ENCODE data around the gene CDHR4. TPM values are rescaled to one million over a fixed set of nuclear protein-coding genes. Genes with fewer than 3 reads are reported as not detected.
"Not testable (repeated sequence)": the region's sequence is repeated elsewhere in the genome, so short reads cannot be mapped to it uniquely, and the experiment has no call there.

Gene CDHR4
- polyA plus RNA-seq, 4 donors = 0.16 TPM; not detected in 3

DNA sequence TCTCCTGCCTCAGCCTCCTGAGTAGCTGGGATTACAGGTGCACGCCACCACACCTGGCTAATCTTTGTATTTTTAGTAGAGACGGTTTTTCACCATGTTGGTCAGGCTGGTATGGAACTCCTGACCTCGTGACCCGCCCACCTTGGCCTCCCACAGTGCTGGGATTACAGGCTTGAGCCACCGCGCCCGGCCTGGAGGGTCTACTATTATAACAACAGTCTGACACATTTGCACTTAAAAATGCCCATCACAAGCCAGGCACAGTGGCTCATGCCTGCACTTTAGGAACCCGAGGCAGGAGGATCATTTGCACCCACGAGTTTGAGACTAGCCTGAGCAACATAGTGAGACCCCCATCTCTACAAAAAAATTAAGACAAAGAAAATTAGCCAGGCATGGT lies 17.4 kb downstream of the CDHR4 start:
- not testable (repeated sequence) for DNase-seq (ENCODE audit: low read depth in 4 of 4, low spot score in 2 of 4)

DNA sequence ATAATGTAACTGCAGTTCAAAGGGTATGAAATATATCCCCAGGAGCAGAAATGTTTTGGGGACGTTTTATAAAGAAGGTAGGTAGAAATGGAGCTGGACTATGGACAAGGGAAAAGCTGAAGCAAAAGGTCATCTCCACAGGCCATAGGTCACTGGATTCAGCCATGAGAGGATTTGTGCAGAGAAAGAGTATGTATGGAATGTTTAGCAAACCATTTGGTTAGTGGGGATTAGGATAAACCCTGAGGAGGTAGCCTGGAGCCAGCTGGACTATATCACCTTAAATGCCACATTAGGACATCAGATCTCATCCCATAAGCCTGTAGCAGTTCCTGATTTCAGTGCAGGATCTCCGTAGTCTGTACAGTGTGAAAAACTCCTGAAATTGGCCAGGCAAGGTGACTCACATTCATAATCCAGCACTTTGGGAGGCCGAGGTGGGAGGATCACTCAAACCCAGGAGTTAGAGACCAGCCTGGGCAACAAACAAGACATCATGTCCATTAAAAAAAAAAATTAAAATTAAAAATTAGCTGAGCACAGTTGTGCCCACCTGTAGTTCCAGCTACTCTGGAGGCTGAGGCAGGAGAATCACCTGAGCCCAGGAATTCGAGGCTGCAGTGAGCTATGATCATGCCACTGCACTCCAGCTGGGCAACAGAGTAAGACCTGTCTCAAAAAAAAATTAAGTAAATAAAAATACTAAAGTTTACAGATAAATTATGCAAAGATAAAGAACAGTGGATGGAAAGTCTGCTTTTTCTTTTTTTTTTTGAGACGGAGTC lies 18.1 kb downstream of the CDHR4 start:
- no peak for DNase-seq (ENCODE audit: low read depth in 4 of 4, low spot score in 2 of 4)

DNA sequence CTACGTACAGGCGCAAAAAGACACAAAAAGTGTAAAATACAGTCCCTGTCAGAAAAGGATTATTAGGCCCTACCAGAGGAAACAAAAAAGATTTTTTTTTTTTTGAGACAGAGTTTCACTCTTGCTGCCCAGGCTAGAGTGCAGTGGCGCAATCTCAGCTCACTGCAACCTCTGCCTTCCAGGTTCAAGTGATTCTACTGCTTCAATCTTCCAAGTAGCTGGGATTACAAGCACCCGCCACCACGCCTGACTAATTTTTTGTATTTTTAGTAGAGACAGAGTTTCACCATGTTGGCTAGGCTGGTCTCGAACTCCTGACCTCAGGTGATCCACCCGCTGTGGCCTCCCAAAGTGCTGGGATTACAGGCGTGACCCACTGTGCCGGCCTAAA lies 18.7 kb downstream of the CDHR4 start:
- DNase-seq (ENCODE audit: low read depth in 4 of 4, low spot score in 2 of 4) = not testable (repeated sequence)

DNA sequence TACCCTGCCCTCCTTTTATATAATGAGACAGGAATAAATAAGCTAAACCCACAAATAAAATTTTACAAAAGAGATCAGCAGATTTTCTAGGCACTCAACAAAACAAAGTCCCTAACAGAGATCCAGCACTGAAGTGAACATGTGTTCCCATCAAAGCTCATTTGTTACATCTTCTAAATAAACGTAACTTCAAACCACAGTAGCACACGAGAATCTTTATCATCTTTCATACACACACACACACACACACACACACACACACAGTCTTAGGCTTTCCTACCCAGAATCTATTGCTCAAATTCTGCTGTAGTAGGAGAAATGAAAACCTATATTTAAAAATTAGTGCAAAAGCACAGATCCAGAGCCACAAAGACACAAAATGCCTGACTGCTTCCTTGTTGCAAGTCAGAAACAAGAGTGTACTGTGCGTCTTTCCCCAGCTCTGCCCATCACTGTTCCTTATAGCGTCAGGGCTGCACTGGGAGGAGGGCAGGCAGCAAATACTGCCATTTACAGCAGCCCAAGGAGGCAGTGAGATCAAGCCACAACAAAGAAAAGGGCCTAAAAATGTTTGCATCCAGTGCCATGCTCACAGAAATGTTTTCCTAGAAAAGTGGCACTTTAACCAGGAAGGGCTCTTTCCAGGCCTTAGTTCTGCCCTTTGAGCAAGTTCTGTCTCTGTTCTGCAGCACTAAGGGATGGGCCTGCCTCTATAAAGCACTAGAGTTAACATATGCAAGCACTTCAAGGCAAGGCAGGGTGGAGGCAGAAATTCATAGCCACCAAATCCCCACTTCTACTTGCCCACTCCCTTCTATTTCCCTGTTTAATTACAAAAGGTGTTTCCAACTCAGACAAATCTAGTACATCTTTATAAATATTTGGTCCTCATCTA lies 19.3 kb downstream of the CDHR4 start:
- DNase-seq (ENCODE audit: low read depth in 4 of 4, low spot score in 2 of 4) = no peak

DNA sequence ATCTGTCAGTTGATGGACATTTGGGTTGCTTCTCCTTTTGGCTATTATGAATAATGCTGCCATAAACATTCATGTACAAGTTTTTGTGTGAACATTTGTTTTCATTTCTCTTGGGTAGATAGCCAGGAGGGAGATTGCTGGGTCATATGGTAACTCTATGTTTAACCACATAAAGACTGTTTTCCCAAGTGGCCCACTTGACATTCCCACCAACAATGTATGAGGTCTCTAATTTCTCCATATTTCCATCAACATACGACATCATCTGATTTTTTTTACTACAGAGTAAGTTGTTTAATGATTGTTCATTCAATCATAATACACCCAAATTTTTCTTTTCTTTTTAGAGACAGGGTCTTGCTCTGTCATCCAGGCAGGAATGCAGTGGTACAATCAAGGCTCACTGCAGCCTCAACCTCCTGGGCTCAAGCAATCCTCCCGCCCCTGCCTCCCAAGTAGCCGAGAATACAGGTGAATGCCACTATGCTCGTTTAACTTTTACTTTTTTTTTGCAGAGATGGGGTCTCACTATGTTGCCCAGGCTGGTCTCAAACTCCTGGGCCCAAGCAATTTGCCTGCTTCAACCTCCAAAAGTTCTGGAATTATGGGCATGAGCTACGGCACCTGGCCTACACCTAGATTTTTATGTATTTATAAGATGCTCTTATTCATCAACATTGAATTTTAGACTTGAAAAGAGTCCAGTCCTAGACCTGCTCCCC lies 20.2 kb downstream of the CDHR4 start:
- no peak for DNase-seq (ENCODE audit: low read depth in 4 of 4, low spot score in 2 of 4)

DNA sequence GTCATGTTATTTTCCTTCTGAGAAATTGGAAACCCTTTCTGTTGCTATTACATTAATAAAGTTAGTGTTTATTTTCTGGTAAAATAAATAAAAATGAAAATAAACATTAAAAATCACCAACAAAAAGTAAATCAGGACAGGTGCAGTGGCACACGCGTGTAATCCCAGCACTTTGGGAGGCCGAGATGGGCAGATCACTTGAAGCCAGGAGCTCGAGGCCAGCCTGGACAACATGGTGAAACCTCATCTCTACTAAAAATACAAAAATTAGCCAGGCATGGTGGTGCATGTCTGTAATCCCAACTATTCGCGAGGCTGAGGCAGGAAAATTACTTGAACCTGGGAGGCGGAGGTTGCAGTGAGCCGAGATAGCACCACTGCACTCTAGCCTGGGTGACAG lies 23.6 kb downstream of the CDHR4 start:
- DNase-seq (ENCODE audit: low read depth in 4 of 4, low spot score in 2 of 4) = not testable (repeated sequence)

DNA sequence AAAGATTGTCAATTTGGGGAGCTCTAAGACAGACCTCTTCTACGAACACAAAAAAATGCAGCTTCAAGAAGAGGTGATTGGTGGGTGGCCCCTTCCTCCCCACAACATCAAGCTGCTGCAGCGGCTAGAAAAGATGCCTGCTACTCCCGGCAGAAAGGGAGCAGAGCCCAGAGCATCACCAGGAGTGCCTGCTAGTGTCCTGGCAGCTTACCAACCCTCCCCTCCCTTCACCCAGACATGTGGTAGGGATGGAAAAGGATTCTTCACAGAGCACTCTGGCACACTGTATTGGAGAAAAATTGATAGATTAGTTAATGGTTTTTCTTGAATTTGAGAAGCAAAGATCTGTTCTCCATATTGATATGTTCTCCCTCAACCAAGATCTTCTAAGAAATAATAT lies 24.1 kb downstream of the CDHR4 start:
- DNase-seq (ENCODE audit: low read depth in 4 of 4, low spot score in 2 of 4) = no peak

DNA sequence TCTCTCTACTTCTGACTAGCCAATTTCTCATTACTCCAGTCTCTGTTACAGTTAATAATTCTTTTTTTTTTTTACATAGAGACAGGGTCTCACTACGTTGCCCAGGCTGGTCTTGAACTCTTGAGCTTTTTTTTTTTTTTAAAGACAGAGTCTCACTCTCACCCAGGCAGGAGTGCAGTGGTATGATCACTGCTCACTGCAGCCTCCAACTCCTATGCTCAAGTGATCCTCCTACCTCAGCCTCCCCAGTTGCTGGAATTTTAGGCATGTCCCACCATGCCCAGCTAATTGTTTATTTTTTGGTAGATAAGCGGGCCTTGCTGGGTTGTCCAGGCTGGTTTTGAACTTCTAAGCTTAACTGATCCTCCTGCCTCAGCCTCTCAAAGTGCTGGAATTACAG lies 27.0 kb downstream of the CDHR4 start:
- DNase-seq (ENCODE audit: low read depth in 4 of 4, low spot score in 2 of 4) = no peak

DNA sequence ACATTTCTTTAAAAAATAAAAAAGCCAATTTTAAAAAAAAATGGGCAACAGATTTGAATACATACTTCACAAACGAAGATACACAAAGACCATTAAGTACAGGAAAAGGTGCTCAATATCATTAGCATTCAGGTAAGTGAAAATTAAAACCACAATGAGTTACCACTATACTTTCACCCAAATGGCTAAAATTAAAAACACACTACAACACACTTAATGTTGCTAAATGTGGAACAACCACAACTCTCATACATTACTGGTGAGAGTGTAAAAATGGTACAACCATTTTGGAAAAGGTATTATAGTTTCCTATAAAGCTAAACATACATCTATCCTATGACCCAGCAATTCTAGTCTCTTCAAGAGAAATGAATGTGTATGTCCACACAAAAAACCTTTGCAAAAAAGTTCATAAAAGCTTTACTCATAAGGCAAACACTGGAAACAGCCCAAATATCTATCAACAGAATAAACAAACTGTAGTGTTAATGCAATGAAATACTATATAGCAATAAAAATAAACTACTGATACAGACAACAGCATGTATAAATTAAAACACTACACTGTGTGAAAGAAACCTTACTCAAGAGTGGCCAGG lies 28.2 kb downstream of the CDHR4 start:
- DNase-seq (ENCODE audit: low read depth in 4 of 4, low spot score in 2 of 4) = no peak

DNA sequence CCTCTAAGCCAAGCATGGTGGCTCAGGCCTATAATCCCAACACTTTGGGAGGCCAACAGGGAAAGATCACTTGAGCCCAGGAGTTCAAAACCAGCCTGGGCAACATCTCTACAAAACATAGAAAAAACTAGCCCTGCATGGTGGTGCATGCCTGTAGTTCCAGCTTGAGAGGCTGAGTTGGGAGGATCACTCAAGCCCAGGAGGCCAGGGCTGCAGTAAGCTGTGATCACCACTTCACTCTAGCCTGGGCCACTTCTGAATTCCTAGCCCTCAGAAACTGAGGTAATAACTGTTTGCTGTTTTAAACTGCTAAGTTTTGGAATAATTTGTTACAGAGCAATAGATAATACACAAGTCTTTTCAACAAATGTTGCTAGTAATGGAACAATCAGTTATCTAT lies 29.7 kb downstream of the CDHR4 start:
- no peak for DNase-seq (ENCODE audit: low read depth in 4 of 4, low spot score in 2 of 4)

DNA sequence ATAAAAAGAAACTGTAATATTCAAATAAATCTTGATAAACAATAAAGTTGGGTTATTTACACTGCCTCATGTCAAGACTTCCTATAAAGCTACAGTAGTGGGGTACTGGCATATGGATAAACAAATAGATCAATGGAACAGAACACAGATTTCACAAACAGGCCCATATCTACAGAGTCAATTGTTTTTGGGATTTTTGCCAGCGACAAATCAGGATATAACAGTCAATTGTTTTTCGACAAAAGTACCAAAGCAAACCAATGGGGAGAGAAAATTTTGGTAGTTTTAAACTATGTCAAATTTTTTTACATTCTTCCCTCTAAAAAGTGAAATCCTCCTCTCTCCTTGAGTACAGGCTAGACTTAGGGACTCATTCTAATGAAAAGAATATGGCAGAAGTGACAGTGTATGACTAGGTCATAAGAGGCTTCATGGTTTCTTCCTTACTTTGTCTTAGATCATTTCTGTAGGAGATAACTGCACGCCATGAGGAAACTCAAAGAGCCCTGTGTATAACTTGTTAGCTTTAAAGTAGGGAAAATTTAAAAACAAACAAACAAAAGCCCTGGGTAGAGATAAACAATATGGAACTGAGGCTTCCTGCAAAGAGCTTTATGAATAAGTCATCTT lies 30.3 kb downstream of the CDHR4 start:
- DNase-seq (ENCODE audit: low read depth in 4 of 4, low spot score in 2 of 4) = no peak

DNA sequence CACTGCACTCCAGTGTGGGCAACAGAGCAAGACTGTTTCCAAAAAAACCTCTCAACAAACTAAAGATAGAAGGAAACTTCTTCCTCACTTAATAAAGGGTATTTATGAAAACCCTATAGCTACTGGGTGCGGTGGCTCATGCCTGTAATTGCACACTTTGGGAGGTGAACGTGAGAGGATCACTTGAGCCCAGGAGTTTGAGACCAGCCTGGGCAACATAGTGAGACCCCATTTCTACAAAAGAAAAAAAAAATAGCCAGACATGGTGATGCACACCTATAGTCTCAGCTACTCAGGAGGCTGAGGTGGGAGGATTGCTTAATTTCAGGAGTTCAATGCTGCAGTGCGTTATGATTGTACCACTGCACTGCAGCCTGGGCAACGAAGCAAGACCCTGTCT lies 35.7 kb downstream of the CDHR4 start:
- DNase-seq (ENCODE audit: low read depth in 4 of 4, low spot score in 2 of 4) = no peak

DNA sequence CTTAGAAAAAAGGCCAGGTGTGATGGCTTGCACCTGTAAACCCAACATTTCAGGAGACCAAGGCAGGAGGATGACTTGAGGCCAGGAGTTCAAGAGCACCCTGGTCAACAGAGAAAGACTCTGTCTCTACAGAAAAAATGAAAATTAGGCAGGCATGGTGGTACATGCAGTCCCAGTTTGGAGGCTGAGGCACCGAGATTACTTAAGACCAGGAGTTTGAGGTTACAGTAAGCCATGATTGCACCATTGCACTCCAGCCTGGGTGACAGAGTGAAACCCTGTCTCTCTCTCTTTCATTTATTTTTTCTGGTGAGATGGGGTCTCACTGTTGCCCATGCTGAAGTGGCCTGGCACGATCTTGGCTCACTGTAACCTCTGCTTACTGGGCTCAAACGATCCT lies 38.0 kb downstream of the CDHR4 start:
- no peak for DNase-seq (ENCODE audit: low read depth in 4 of 4, low spot score in 2 of 4)

DNA sequence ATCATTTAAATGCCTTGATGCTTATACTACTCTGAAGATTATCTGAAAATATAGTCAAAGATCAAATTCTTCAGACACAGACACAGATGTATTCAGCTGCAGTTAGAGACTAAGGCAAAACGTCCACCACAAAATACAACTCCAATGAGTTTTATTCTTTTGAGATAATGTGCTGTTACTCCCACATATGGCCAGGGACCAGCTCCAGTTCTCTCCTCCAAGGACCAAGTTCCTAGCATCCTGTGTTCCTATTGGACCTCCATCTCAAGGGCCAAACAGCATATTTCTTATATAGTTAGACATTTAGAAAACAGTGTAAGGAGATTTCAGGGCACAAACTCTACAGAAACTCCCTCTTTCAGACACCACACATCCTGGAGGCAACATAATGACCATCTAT lies 40.4 kb downstream of the CDHR4 start:
- peak in 2 of 4 donors; percentile 5 to 8 for DNase-seq (ENCODE audit: low read depth in 4 of 4, low spot score in 2 of 4)

DNA sequence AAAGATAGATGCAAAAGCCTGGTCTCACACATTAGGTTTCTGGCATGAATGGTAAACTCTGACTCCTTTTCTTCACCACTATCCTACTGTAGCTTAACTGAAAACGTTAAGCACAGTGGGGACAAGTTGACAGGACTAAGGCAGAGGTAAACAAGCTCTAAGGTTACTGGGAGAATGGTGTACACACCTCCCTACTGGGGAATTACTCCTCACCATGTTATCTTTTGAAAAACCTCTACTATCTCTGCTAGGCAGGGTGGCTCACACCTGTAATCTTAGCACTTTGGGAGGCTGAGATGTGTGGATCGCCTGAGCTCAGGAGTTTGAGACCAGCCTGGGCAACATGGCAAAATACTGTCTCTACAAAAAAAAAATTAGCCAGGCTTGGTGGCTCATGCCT lies 42.5 kb downstream of the CDHR4 start:
- DNase-seq (ENCODE audit: low read depth in 4 of 4, low spot score in 2 of 4) = no peak

DNA sequence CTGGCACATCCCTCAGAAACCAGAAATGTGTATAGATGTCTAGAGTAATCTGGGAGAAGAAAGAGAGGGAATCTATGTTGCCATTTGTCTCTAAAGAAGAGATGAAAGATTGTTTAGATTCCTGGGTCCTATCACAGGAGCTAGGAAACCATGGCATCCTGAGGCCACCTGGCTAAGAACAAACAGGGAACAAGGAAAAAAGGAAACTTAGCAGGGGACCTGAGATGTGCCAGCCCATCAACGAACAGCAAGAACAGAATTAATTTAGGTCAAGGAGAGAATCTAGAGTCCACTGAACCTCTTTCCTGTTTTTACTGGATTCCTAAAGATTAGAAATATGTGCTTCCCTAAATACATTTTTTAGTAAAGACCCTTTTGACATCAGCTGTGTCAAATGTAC lies 43.6 kb downstream of the CDHR4 start:
- DNase-seq (ENCODE audit: low read depth in 4 of 4, low spot score in 2 of 4) = no peak

DNA sequence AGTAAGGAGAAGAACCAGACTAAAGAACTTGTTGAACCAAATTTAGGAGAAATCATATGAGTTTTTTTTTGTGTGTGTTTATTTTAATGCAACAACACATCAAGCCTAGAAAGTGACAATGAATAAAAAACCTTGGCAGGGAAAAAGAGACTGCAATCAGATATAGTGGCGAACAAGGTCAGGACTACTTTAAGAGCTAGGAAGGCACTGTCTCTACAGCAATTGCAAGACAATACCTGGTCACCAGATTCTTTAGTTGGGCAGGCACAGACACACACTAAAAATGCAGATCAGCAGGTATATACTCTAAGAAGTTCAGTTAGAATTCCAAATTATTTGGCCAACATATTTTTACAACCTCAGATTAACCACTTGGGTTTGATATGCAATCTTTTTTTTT lies 45.1 kb downstream of the CDHR4 start:
- no peak for DNase-seq (ENCODE audit: low read depth in 4 of 4, low spot score in 2 of 4)

DNA sequence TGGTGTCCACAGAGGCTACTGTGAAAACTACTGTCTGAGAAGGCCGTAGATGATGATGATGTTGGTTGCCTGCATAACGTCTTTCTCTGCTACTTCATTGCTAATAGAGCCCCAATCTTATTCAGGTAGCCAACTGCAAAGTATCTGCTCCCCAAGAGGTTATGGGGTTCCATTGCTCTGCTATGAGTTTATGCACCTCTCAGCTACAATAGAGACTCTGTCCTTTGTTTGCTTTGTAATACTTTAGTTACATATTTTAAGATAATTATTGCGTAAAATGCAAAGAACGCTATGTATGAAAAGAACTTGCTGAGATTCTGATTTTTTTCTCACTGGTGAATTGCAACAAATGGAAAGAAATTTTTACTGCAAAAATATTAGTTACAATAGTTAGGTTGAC lies 48.2 kb downstream of the CDHR4 start:
- DNase-seq (ENCODE audit: low read depth in 4 of 4, low spot score in 2 of 4) = no peak

DNA sequence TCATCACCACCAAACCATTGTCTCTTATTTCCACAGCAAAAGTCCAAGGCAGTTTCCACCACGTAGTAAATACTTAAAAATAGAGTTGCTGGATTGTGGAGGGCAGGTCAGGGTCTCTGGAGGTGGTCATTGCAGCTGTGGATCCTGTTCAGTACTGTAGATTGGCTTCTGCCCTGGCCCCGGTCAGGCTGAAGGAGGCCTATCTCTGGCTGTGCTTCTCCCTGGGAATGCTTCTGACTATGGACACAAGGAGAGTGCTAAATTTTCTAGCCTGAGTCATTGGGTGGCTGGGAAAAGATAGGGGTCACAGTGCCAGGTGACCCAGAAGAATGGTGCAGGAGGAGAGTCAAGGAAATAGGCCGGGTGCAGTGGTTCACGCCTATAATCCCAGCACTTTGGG lies 49.6 kb downstream of the CDHR4 start:
- no peak for DNase-seq (ENCODE audit: low read depth in 4 of 4, low spot score in 2 of 4)

DNA sequence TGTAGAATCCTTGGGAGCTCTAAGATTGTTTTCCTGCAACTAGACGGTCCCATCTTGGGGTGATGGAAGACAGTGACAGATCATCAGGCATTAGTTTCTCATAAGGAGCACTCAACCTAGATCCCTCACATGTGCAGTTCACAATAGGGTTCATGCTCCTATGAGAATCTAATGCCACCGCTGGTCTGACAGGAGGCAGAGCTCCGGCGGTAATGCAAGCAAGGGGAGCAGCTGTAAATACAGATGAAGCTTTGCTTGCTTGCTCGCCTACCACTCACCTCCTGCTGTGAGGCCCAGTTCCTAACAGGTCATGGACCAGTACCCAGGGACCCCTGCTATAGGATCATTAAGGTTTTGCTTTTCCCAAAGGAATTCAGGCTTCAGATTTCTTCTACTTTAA lies 50.8 kb downstream of the CDHR4 start:
- not testable (repeated sequence) for DNase-seq (ENCODE audit: low read depth in 4 of 4, low spot score in 2 of 4)

Measured in left renal cortex interstitium (tissue), 4 donors.